Subcutaneous abdominal adipose tissue (tissue), 5 donors: ENCODE results near the gene C20orf144.

ENCODE experiments used
- H3K27ac ChIP-seq: one replicate; pipeline ENCODE4 v1.7.0; 2013; ENCODE audit warnings: low read depth, mild to moderate bottlenecking, inconsistent platforms, low read length, moderate library complexity
- H3K27me3 ChIP-seq, 5 donors: one replicate each; pipeline ENCODE4 v1.7.0; 2013; ENCODE audit warnings: low read length in 5 of 5, inconsistent platforms in 1 of 5; ENCODE audit not compliant: control insufficient read depth in 5 of 5, insufficient read depth in 4 of 5
- H3K36me3 ChIP-seq, 5 donors: one replicate each; pipeline ENCODE4 v1.7.0; 2013; ENCODE audit warnings: low read length in 5 of 5; ENCODE audit not compliant: control insufficient read depth in 5 of 5, insufficient read depth in 5 of 5
- H3K4me1 ChIP-seq, 5 donors: one replicate each; pipeline ENCODE4 v1.7.0; 2013; ENCODE audit warnings: low read length in 5 of 5, mild to moderate bottlenecking in 3 of 5, moderate library complexity in 1 of 5; ENCODE audit not compliant: control insufficient read depth in 5 of 5, insufficient read depth in 5 of 5
- H3K4me3 ChIP-seq, 5 donors: one replicate each; pipeline ENCODE4 v1.7.0; 2013; ENCODE audit warnings: low read length in 5 of 5, low read depth in 1 of 5
- H3K9ac ChIP-seq, 5 donors: one replicate each; pipeline ENCODE4 v1.7.0; 2013; ENCODE audit warnings: low read length in 5 of 5, mild to moderate bottlenecking in 4 of 5, moderate library complexity in 3 of 5
- H3K9me3 ChIP-seq, 5 donors: one replicate each; pipeline ENCODE4 v1.7.0; 2013; ENCODE audit warnings: low read length in 5 of 5; ENCODE audit not compliant: control insufficient read depth in 5 of 5
- donor health status: healthy.
- donor health status: healthy.
- donor health status: healthy.
- donor health status: healthy.
- donor health status: healthy.

Gene C20orf144

DNA sequence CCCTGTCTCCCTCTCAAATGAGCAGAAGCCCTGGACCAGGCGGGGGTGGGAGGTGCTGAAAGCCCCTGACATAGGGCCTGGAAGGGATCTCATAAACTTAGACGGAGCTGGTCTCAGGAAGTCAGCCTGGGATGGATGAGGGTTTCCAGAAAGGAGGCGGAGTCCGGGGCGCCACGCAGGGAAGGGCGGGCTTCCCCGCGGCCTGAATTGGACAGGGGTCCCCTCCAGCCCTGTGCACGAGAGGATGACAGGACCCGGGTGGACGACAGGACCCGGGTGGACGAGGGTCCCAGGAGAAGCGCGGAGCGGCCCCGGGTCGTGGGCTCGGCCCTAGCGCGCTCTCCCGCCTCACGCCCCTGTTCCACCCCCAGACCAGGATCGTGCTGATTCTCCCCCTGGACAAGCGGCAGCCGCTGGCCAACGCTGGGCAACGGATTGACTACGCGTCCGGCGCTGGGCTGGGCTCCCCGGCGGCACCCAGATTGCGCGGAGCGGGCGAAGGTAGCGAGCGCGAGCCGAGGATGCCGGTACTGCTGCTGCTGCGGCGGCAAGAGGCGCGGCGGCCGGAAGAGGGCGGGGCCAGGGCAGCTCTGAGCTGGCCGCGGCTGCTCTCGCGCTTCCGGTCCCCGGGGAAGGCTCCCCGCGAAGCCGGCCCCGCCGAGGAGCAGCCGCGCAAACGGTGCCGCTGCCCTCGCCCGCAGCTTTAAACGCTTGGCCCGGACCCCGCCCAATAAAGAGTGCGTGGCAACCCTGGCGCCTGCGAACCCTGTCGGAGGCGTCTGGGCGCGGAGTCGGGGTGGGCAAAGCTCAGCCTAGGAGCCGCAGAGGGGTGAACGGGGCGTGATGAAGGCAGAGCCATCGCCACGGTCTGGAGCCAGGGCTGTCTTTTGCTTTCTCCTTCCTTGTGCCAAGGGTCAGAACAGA, 1.3 kb downstream of the C20orf144 start:
- H3K9me3 ChIP-seq, result no peaks in the 10 kb centered on the region
- no peaks in the 10 kb centered on the region for H3K27me3 ChIP-seq
- H3K4me3 ChIP-seq, result peak overlapping the region; percentile 62 to 77 (median 67)
- peak overlapping the region; percentile 10 for H3K27ac ChIP-seq
- peaks cover 3 to 43% (median 41%) of the 10 kb centered on the region in 5 donors for H3K4me1 ChIP-seq
- peak overlapping the region in 3 of 5 donors; percentile 59 to 82 (median 64) for H3K9ac ChIP-seq
- H3K36me3 ChIP-seq, result peaks cover 0 to 22% (median 15%) of the 10 kb centered on the region in 5 donors

GRCh38 chr20:33664085-33664761, 2.1 kb downstream of the C20orf144 start:
- peaks cover 0 to 22% (median 12%) of the 10 kb centered on the region in 5 donors for H3K36me3 ChIP-seq
- peak overlapping the region; percentile 62 to 77 (median 67) for H3K4me3 ChIP-seq
- H3K27ac ChIP-seq, result no peak overlapping the region
- H3K9me3 ChIP-seq, result no peaks in the 10 kb centered on the region
- no peaks in the 10 kb centered on the region for H3K27me3 ChIP-seq
- peak overlapping the region in 3 of 5 donors; percentile 59 to 82 (median 64) for H3K9ac ChIP-seq
- peaks cover 3 to 45% (median 42%) of the 10 kb centered on the region in 5 donors for H3K4me1 ChIP-seq

- H3K36me3 ChIP-seq, result peaks cover 0 to 16% (median 8%) of the 10 kb centered on the region in 5 donors
- no peak overlapping the region for H3K27ac ChIP-seq
- no peaks in the 10 kb centered on the region for H3K9me3 ChIP-seq
- H3K4me1 ChIP-seq, result peaks cover 3 to 45% (median 42%) of the 10 kb centered on the region in 5 donors
- no peaks in the 10 kb centered on the region for H3K27me3 ChIP-seq
- no peak overlapping the region for H3K9ac ChIP-seq
- no peak overlapping the region for H3K4me3 ChIP-seq
These were observed 2.6 kb downstream of the C20orf144 start for GRCh38 chr20:33664762-33665144.

DNA sequence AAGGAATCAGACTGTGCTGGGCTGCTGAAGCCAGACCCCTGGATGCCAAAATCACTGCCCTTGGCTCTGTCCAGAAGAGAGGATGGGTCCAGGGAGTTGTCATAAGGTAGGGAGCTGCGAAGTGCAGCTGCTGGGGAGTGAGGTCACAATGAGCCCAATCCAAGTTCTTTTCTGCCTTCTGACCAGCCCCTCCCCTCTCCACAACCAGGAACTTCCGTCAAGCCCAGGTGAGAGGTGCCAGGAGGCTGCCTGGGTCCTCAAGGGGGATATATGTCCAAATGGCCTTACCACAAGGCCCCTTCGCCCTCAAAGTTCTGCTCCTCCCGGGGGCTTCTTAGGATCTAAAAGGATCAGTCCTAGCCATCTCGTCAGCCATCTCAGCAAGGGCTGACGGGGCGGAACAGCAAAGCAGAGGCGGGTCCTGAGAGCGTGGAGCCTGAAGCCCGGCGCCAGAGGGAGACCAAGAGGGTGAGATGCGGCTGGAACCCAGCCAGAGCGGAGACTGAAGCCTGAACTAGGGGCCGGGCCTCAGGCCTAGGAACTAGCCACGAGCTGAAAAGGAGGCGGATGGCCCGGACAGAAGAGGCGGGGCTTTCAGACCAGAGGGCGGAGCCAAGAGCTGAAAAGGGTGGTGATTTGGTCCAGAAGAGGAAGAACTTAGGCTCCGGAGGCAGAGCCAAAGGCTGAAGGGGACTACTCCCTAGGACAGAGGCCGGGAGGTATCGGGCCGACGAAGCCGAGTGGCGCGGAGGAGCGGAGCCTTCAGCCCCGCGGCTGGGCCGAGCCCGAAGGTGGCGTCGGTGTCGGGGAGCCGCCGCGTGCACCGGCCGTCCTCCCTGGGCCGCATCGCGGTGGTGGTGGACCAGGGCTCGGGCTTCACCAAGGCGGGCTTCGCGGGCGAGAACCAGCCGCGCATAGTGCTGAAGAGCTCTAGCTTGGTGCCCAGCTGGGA, 4.4 kb downstream of the C20orf144 start, which contains the start of gene ACTL10:
Gene ACTL10, plus strand, starts transcription at position 651 of the 952 bp plus-strand sequence. CDS start 555 bp downstream, outside the sequence.
- H3K36me3 ChIP-seq, result peaks cover 0 to 25% (median 14%) of the 10 kb centered on the region in 5 donors
- H3K4me1 ChIP-seq, result peaks cover 3 to 45% (median 42%) of the 10 kb centered on the region in 5 donors
- H3K27me3 ChIP-seq, result no peaks in the 10 kb centered on the region
- H3K9ac ChIP-seq, result peak within 1 kb of the TSS in 4 of 5 donors; percentile 40 to 62 (median 50)
- peak within 1 kb of the TSS; percentile 62 to 73 (median 67) for H3K4me3 ChIP-seq
- peak within 1 kb of the TSS; percentile 41 for H3K27ac ChIP-seq
- no peaks in the 10 kb centered on the region for H3K9me3 ChIP-seq

- H3K4me1 ChIP-seq, result peaks cover 3 to 50% (median 46%) of the 10 kb centered on the region in 5 donors
- peaks cover 0 to 29% (median 14%) of the 10 kb centered on the region in 5 donors for H3K36me3 ChIP-seq
These were observed 5.1 kb downstream of the C20orf144 start for GRCh38 chr20:33667245-33667675.

GRCh38 chr20:33667676-33668465, 5.7 kb downstream of the C20orf144 start:
- Histone ChIP-seq H3K27ac (no peak overlapping the region), H3K9ac (peak overlapping the region in 3 of 5 donors; percentile 40 to 42 (median 41)), H3K36me3 (peaks cover 0 to 29% (median 14%) of the 10 kb centered on the region in 5 donors), H3K9me3 (no peaks in the 10 kb centered on the region), H3K4me3 (peak overlapping the region in 4 of 5 donors; percentile 67 to 73 (median 67)), H3K27me3 (no peaks in the 10 kb centered on the region), H3K4me1 (peaks cover 3 to 54% (median 49%) of the 10 kb centered on the region in 5 donors)

More at GRCh38 chr20:33667245-33667675, 5.1 kb downstream of the C20orf144 start:
- Histone ChIP-seq H3K9me3 (no peaks in the 10 kb centered on the region), H3K27me3 (no peaks in the 10 kb centered on the region), H3K9ac (peak overlapping the region in 3 of 5 donors; percentile 40 to 42 (median 41)), H3K4me3 (peak overlapping the region in 4 of 5 donors; percentile 67 to 73 (median 67)), H3K27ac (peak overlapping the region; percentile 41)

DNA sequence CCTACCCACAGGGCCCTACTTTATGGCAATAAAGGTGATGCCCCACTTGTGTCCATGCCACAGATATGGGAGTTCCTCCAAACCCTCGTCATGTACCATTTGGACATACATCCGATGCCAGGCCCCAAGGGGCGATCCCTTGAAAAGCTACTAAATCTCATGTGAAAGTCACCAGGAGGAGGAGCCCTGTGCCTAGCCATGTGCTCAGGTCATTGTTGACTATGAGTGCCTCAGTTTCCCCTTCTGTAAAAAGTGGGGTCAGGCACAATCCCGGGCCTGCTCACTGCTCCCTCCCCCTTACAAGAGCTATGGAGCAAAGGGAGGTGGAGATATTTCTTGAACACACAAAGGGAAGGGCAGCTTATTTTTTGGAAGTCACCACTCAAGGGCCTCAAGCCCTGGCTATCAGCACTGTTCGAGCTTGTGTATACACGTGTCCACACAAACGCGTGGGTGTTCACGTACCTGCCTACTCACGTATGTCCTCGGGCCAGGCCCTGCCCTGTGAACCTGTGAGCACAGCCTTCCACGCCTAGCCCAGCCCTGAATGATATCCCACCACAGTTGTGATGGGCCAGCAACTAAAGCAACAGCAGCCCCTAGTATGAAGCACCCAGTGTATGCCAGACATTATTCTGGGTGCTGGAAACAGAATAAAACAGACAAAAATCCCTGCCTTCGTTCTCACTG, 6.5 kb downstream of the C20orf144 start:
- Histone ChIP-seq H3K9ac (peak overlapping the region in 2 of 5 donors; percentile 17 to 31), H3K36me3 (peaks cover 0 to 29% (median 14%) of the 10 kb centered on the region in 5 donors), H3K27me3 (no peaks in the 10 kb centered on the region), H3K9me3 (no peaks in the 10 kb centered on the region), H3K4me3 (peak overlapping the region in 1 of 5 donors; percentile 73), H3K27ac (no peak overlapping the region), H3K4me1 (peaks cover 3 to 54% (median 50%) of the 10 kb centered on the region in 5 donors)

GRCh38 chr20:33669224-33669623, 7.1 kb downstream of the C20orf144 start:
- Histone ChIP-seq H3K9me3 (no peaks in the 10 kb centered on the region), H3K9ac (no peak overlapping the region), H3K4me3 (no peak overlapping the region), H3K4me1 (peaks cover 0 to 52% (median 48%) of the 10 kb centered on the region in 5 donors), H3K36me3 (peaks cover 0 to 29% (median 14%) of the 10 kb centered on the region in 5 donors), H3K27ac (no peak overlapping the region), H3K27me3 (no peaks in the 10 kb centered on the region)
